ENCODE results near the gene ADPRH. TPM values are rescaled to one million over a fixed set of nuclear protein-coding genes. Genes with fewer than 3 reads are reported as not detected.
A peak's percentile ranks its signal among the peaks of the same experiment; 100 is the strongest.

Gene ADPRH
- total RNA-seq, 1 experiment from 2014 or later, result 4.7 TPM

GRCh38 chr3:119619094-119619493, 39.8 kb downstream of the ADPRH start:
- Histone ChIP-seq H3K4me2 (ENCODE audit: low read length) (peak overlapping the region; percentile 67), H3K9ac (ENCODE audit: low read length) (no peak overlapping the region), H3K27me3 (ENCODE audit: low read length) (no peaks in the 10 kb centered on the region), H4K20me1 (ENCODE audit: low read length) (no peaks in the 10 kb centered on the region), H3K4me3 (ENCODE audit: low read length) (peak overlapping the region; percentile 7; the same call in 1 of the 2 replicates), H3K36me3 (ENCODE audit: low read depth, low read length) (no peaks in the 10 kb centered on the region), H3K27ac (ENCODE audit: low read length) (peak overlapping the region; percentile 17), H2AFZ (ENCODE audit: low read length) (peak overlapping the region; percentile 69), H3K79me2 (ENCODE audit: low read length) (no peaks in the 10 kb centered on the region), H3K4me1 (ENCODE audit: insufficient read depth, low read length) (peaks cover 13% of the 10 kb centered on the region), H3K9me3 (ENCODE audit: low read length) (no peaks in the 10 kb centered on the region), H3F3A (ENCODE audit: low read length, unreplicated experiment) (no peaks in the 10 kb centered on the region), H3K9me2 (replicated peaks; ENCODE audit: low read length) (no peaks in the 10 kb centered on the region)
- ATAC-seq (peak; percentile 91), DNase-seq (peak; percentile 67)
- no peak for TF ChIP-seq EZH2phosphoT487 (IDR thresholded peaks at IDR 0.05; ENCODE audit: borderline replicate concordance, low read length)
- TF ChIP-seq EZH2 (IDR thresholded peaks at IDR 0.05; ENCODE audit: low read length, unreplicated experiment), result no peak
- TF ChIP-seq CTCF (conservative IDR thresholded peaks at IDR 0.05; ENCODE audit: low read depth, low read length), result peak; percentile 37; the same call in 1 of the 2 replicates
- intact Hi-C loops (cut with micrococcal nuclease), result loop anchor here (1.0 kb wide), 2 partner anchors 45 to 58 kb away; partner anchors contain the start of gene COX17
- no TSS peak for BruUV-seq (replicated peaks)
- CTCF ChIA-PET, result no interaction called here
- POLR2A ChIA-PET (ENCODE audit: unreplicated experiment), result no interaction called here

- Histone ChIP-seq H3K9me2 (replicated peaks; ENCODE audit: low read length) (no peaks in the 10 kb centered on the region), H3K9me3 (ENCODE audit: low read length) (no peaks in the 10 kb centered on the region), H3K4me3 (ENCODE audit: low read length) (no peak overlapping the region), H3K36me3 (ENCODE audit: low read depth, low read length) (no peaks in the 10 kb centered on the region), H3K4me1 (ENCODE audit: insufficient read depth, low read length) (peaks cover 13% of the 10 kb centered on the region), H4K20me1 (ENCODE audit: low read length) (no peaks in the 10 kb centered on the region), H3F3A (ENCODE audit: low read length, unreplicated experiment) (no peaks in the 10 kb centered on the region), H3K27me3 (ENCODE audit: low read length) (no peaks in the 10 kb centered on the region), H3K4me2 (ENCODE audit: low read length) (no peak overlapping the region), H2AFZ (ENCODE audit: low read length) (no peak overlapping the region), H3K79me2 (ENCODE audit: low read length) (no peaks in the 10 kb centered on the region), H3K9ac (ENCODE audit: low read length) (no peak overlapping the region), H3K27ac (ENCODE audit: low read length) (no peak overlapping the region)
- intact Hi-C loops (cut with micrococcal nuclease), result no loop called here
- CTCF ChIA-PET, result no interaction called here
- DNase-seq (no peak), ATAC-seq (no peak)
- POLR2A ChIA-PET (ENCODE audit: unreplicated experiment), result no interaction called here
- no peak for TF ChIP-seq EZH2 (IDR thresholded peaks at IDR 0.05; ENCODE audit: low read length, unreplicated experiment)
- TF ChIP-seq EZH2phosphoT487 (IDR thresholded peaks at IDR 0.05; ENCODE audit: borderline replicate concordance, low read length), result no peak
- no peak for TF ChIP-seq CTCF (conservative IDR thresholded peaks at IDR 0.05; ENCODE audit: low read depth, low read length)
- BruUV-seq (replicated peaks), result no TSS peak
Observed at GRCh38 chr3:119620899-119621298, 41.6 kb downstream of the ADPRH start.

- no peaks in the 10 kb centered on the region for H3K79me2 ChIP-seq (ENCODE audit: low read length)
- no peak overlapping the region for H3K27ac ChIP-seq (ENCODE audit: low read length)
- DNase-seq (no peak), ATAC-seq (no peak)
- no peaks in the 10 kb centered on the region for H3K9me3 ChIP-seq (ENCODE audit: low read length)
- no peak for TF ChIP-seq CTCF (conservative IDR thresholded peaks at IDR 0.05; ENCODE audit: low read depth, low read length)
- TF ChIP-seq EZH2phosphoT487 (IDR thresholded peaks at IDR 0.05; ENCODE audit: borderline replicate concordance, low read length), result no peak
- no peak for TF ChIP-seq EZH2 (IDR thresholded peaks at IDR 0.05; ENCODE audit: low read length, unreplicated experiment)
- H3K9ac ChIP-seq (ENCODE audit: low read length), result no peak overlapping the region
- no peak overlapping the region for H2AFZ ChIP-seq (ENCODE audit: low read length)
- ChIA-PET POLR2A (ENCODE audit: unreplicated experiment) (no interaction called here), CTCF (no interaction called here)
- intact Hi-C loops (cut with micrococcal nuclease), result no loop called here
- H3K27me3 ChIP-seq (ENCODE audit: low read length), result no peaks in the 10 kb centered on the region
- H3K4me1 ChIP-seq (ENCODE audit: insufficient read depth, low read length), result peaks cover 17% of the 10 kb centered on the region
- H4K20me1 ChIP-seq (ENCODE audit: low read length), result no peaks in the 10 kb centered on the region
- H3K4me3 ChIP-seq (ENCODE audit: low read length), result no peak overlapping the region
- H3K4me2 ChIP-seq (ENCODE audit: low read length), result no peak overlapping the region
- H3K36me3 ChIP-seq (ENCODE audit: low read depth, low read length), result no peaks in the 10 kb centered on the region
- no peaks in the 10 kb centered on the region for H3K9me2 ChIP-seq (replicated peaks; ENCODE audit: low read length)
- BruUV-seq (replicated peaks), result no TSS peak
- H3F3A ChIP-seq (ENCODE audit: low read length, unreplicated experiment), result no peaks in the 10 kb centered on the region
Observed at GRCh38 chr3:119624002-119624720, 44.9 kb downstream of the ADPRH start.

Measured in PC-3 (cell line).